ENCODE results near the gene SH3GL2. TPM values are rescaled to one million over a fixed set of nuclear protein-coding genes. Genes with fewer than 3 reads are reported as not detected.

The SH3GL2 gene
- polyA plus RNA-seq, 1 donor from 2014 or later: not detected

DNA sequence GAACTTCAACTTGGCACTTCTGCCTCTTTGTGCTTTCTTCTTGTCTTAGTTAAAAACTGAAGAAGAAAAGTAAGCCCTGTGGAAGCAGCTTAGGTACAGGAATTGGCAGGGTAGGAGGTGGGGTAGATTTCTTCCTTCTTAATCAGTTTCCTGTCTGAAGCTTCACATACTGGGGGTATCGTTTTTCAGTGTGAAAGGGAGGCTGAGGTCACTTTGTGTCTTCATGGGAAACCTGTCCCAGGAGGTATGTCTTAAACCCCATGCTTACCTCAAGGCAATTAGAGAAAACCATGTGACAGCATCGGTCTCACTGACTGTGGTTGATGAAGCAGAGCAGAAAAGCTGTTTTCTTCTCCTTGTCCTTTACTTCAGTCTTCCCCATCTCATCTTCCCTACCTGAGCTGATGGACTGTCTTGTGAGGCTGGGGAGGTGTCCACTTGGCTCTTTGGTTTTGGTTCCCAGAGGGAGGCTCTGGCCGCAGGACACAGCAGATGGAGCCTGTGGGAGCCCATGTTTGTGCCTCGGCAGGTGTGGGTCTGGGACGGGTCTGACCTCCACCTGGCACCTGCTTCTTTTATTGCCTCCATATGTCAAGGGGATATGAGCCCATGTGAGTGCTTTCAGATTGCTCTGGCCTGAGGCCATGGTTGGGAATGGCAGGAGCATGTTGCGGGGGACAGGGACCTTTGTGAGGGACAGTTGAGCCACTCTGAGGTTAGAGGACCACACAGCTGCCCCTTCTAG lies 47.0 kb downstream of the SH3GL2 start:
- Mint-ChIP-seq H3K36me3 (no peaks in the 10 kb centered on the region), H3K27ac (no peak overlapping the region), H3K4me1 (no peaks in the 10 kb centered on the region), H3K9me3 (peaks cover 0 to 10% (median 3%) of the 10 kb centered on the region in 3 donors), H3K4me3 (no peak overlapping the region), H3K27me3 (no peaks in the 10 kb centered on the region)

DNA sequence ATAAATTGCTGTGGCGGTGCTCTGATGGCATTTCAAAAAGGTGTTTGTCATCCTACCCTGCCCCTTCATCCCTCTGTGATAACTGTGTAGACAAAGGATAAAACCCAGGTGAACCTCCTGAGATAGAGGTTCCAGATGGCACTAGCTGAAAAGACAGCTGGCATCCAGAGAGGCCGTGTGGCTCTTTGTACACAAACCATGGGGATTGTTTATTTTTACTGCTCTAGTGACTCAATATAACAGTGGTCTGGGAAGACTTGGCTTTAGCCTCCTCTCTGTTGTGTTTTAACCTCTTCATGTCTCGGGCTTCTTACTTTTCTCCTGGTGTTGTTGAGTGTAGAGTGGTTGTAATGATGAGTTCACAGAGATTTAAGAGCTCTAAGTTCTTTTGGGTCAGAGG lies 48.8 kb downstream of the SH3GL2 start:
- Mint-ChIP-seq H3K27ac (no peak overlapping the region), H3K27me3 (no peaks in the 10 kb centered on the region), H3K4me1 (no peaks in the 10 kb centered on the region), H3K36me3 (no peaks in the 10 kb centered on the region), H3K9me3 (peaks cover 0 to 10% (median 3%) of the 10 kb centered on the region in 3 donors), H3K4me3 (no peak overlapping the region)

DNA sequence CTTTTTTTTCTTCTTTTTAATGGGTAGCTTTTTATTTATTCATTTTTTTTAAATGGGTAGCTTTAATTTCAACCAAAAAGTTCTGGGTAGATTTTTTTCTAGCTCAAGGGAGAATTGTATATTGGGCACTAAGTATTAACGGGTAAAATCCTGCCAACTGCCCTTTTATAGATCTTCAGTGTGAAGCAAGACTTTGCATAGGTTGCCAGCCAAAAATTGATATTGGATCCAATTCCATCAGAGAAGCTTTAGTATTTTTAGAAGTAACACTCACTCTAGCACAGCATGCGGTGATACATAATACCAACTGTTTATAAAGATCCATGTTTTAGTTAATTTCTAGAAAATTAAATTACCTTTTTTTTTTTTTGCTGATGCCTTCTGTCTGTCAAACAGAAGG lies 49.8 kb downstream of the SH3GL2 start:
- no peak overlapping the region for H3K4me3 Mint-ChIP-seq
- H3K27ac Mint-ChIP-seq: no peak overlapping the region
- no peaks in the 10 kb centered on the region for H3K36me3 Mint-ChIP-seq
- no peaks in the 10 kb centered on the region for H3K4me1 Mint-ChIP-seq
- H3K9me3 Mint-ChIP-seq: peaks cover 0 to 10% (median 1%) of the 10 kb centered on the region in 3 donors
- no peaks in the 10 kb centered on the region for H3K27me3 Mint-ChIP-seq

DNA sequence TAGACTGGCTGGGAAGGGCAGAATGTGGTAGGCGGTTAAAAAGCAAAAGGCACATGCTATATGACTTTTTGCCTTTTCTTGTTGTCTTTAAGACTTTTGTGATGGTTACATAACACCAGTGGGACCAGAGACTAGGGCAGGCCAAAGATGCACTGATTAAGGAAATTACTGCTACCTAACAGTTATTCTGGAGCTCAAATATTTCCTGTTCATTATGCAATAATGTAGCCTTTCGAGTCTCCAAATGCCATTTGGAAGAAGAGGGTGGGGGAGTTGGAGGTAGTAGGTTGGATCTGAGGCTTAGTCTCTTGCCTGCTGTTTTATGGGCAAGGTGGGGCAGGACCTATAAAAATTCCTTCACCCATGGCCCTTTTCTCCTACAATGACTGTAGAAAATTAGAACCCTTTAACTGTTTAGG lies 51.7 kb downstream of the SH3GL2 start:
- H3K4me3 Mint-ChIP-seq: no peak overlapping the region
- H3K9me3 Mint-ChIP-seq: peaks cover 0 to 14% (median 1%) of the 10 kb centered on the region in 3 donors

DNA sequence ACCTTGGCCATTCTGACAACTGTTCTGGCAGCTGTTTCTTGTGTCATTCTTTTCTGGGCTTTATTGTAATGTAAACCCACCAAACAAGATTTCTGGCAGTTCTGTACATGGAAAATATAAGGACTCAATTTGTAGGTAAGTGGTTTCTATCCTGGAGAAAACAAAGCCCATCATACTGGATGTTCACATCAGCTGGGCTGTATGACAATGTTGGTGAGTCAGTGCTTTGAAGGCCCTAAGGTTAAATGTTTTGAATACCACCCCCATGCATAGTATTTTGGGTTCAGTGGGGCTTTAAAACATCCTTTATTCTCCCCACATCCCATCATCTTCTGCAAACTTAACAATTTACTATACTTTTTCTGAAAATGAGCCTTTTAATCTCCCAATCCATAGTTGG lies 52.5 kb downstream of the SH3GL2 start:
- H3K4me3 Mint-ChIP-seq: no peak overlapping the region
- no peaks in the 10 kb centered on the region for H3K27me3 Mint-ChIP-seq
- H3K4me1 Mint-ChIP-seq: no peaks in the 10 kb centered on the region
- no peaks in the 10 kb centered on the region for H3K36me3 Mint-ChIP-seq
- H3K27ac Mint-ChIP-seq: no peak overlapping the region
- H3K9me3 Mint-ChIP-seq: peaks cover 0 to 14% (median 1%) of the 10 kb centered on the region in 3 donors

More for the DNA sequence above, 51.7 kb downstream of the SH3GL2 start:
- Mint-ChIP-seq H3K36me3 (no peaks in the 10 kb centered on the region), H3K4me1 (no peaks in the 10 kb centered on the region), H3K27me3 (no peaks in the 10 kb centered on the region), H3K27ac (no peak overlapping the region)

DNA sequence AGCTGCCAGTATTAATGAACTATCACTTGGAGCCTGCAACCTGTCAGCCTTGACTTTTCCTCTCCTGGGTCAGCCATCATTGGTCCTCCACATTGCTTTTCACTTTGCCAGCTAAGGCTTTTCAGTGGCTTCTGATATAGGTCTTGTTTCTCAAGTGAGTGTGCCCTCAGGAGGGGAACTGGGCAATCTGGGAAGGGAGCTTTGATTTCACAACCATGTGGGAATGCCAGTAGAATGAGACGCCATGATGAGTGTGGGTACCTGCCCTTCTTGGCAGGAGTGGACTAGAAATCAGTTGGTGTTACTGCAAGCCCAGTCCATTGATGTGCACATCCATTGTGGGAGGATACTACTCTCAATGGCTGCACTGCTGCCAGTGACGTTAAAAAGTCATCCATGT lies 54.1 kb downstream of the SH3GL2 start:
- H3K27me3 Mint-ChIP-seq: no peaks in the 10 kb centered on the region
- H3K4me1 Mint-ChIP-seq: no peaks in the 10 kb centered on the region
- H3K27ac Mint-ChIP-seq: no peak overlapping the region
- H3K9me3 Mint-ChIP-seq: peaks cover 0 to 11% (median 2%) of the 10 kb centered on the region in 3 donors
- H3K4me3 Mint-ChIP-seq: no peak overlapping the region
- H3K36me3 Mint-ChIP-seq: no peaks in the 10 kb centered on the region

DNA sequence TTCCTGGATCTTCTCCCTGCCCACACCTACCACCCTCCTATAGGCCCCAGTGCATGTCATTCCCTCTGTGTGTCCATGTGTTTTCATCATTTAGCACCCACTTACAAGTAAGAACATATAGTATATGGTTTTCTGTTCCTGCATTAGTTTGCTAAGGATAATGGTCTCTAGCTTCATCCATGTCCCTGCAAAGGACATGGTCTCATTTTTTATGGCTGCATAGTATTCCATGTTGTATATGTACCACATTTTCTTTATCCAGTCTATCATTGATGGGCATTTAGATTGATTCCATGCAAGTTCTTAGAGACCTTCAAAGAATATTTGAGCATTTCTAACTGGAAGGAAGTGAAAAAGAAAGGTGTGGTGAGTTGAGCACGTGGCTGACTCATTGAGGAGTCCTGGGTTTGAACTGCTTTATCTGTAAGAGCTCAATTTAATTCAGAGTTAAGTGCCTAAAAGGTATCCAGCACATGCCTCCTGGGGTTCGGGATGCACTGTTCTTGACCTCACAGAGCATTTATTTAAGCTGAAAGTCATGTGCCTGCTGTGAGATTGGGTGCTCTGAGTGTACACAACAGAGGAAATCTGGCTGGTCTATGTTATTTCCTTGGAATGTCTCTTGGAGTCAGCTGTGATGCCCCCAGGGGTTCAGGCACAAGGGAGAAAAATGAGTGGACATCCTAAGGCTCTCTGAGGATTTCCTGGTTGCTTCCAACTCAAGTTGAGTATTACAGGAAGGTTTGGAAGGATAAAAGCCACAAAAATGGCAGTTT lies 56.4 kb downstream of the SH3GL2 start:
- H3K36me3 Mint-ChIP-seq: no peaks in the 10 kb centered on the region

DNA sequence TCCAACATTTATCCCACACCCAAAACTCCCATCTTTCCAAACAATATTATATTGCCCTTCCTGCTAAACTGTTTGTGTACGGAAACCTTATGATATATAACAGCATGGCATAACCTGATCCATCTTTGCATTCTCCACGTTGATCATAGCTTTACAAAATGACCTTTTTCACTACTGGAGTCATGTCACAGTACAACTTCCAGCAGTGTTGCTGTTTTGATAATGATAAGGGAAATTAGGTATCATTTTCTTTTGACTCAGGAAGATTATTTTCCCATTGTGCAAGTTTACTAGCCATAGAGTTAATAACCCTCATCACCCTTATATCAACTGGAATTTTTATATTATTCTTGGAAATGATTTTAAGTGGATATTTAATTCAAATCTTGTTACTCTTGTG lies 57.5 kb downstream of the SH3GL2 start:
- no peak overlapping the region for H3K27ac Mint-ChIP-seq
- H3K4me1 Mint-ChIP-seq: no peaks in the 10 kb centered on the region
- no peaks in the 10 kb centered on the region for H3K27me3 Mint-ChIP-seq
- no peak overlapping the region for H3K4me3 Mint-ChIP-seq
- H3K9me3 Mint-ChIP-seq: peaks cover 0 to 7% (median 5%) of the 10 kb centered on the region in 3 donors
- no peaks in the 10 kb centered on the region for H3K36me3 Mint-ChIP-seq

More for the DNA sequence above, 56.4 kb downstream of the SH3GL2 start:
- H3K27me3 Mint-ChIP-seq: no peaks in the 10 kb centered on the region
- no peaks in the 10 kb centered on the region for H3K4me1 Mint-ChIP-seq
- H3K27ac Mint-ChIP-seq: no peak overlapping the region
- no peak overlapping the region for H3K4me3 Mint-ChIP-seq
- H3K9me3 Mint-ChIP-seq: peaks cover 0 to 9% (median 5%) of the 10 kb centered on the region in 3 donors

DNA sequence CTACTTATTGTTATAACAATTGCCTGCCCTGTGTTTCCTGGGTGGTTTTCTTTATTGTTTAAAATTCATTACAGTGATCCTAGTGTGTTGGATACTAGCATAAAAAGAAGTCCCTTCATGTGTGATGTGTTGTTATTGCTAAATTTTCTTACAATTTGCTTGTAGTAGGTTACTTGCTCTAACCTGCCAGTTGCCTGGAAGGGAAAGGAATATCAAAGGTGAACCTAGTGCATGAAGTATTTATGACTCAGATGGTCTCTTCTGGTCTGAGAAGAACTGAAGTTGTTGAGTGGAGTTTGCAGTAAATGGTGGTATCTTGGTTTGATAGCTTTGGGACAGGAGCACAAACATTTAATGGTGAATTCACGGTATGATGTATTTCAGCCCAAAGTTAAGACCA lies 58.0 kb downstream of the SH3GL2 start:
- Mint-ChIP-seq H3K4me3 (no peak overlapping the region), H3K36me3 (no peaks in the 10 kb centered on the region), H3K27me3 (no peaks in the 10 kb centered on the region), H3K9me3 (peaks cover 0 to 7% (median 5%) of the 10 kb centered on the region in 3 donors), H3K4me1 (no peaks in the 10 kb centered on the region), H3K27ac (no peak overlapping the region)

DNA sequence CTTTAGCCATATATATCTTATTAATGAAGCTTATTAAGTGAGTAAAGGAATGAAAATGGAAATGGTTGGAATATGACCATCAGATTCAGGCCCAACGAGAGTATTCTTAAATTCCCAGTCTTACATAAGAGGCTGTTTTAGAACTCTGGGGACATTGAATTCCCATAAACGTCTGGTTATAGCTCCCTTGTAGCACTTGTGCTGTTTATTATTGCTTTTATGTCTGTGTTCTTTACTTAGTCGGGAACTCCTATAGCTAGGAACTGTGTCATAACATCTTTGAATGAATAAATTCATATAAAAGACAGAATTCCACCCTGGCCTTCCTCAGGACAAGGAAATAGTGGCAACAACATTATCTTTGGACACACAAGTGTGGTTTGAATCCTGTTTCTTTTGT lies 58.4 kb downstream of the SH3GL2 start:
- no peaks in the 10 kb centered on the region for H3K4me1 Mint-ChIP-seq
- no peaks in the 10 kb centered on the region for H3K36me3 Mint-ChIP-seq

DNA sequence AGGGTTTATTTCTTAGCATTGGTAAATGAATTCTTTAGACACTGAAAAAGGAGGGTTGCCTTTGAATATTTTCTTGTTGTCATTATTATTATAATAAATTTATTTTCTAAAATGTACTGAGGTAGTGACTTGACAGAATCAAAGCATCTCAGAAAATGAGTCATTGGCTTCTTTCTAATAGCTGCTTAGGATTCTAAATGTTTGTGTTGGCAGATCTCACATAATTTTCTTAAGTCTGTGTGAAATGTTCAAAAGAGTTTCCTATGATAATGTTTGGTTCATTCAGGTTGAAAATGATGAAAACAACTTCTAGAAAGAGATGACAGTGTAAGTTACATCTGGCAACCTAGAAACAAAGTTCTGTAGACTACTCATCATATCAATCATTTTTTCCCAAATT lies 69.7 kb downstream of the SH3GL2 start:
- Mint-ChIP-seq H3K4me3 (no peak overlapping the region), H3K9me3 (peaks cover 2 to 12% (median 4%) of the 10 kb centered on the region in 3 donors), H3K36me3 (peaks cover 2% of the 10 kb centered on the region), H3K4me1 (peaks cover 0 to 2% (median 0%) of the 10 kb centered on the region in 3 donors), H3K27ac (no peak overlapping the region), H3K27me3 (no peaks in the 10 kb centered on the region)

More for the DNA sequence above, 58.4 kb downstream of the SH3GL2 start:
- no peaks in the 10 kb centered on the region for H3K27me3 Mint-ChIP-seq
- H3K27ac Mint-ChIP-seq: no peak overlapping the region
- H3K9me3 Mint-ChIP-seq: peaks cover 0 to 11% (median 5%) of the 10 kb centered on the region in 3 donors
- H3K4me3 Mint-ChIP-seq: no peak overlapping the region

DNA sequence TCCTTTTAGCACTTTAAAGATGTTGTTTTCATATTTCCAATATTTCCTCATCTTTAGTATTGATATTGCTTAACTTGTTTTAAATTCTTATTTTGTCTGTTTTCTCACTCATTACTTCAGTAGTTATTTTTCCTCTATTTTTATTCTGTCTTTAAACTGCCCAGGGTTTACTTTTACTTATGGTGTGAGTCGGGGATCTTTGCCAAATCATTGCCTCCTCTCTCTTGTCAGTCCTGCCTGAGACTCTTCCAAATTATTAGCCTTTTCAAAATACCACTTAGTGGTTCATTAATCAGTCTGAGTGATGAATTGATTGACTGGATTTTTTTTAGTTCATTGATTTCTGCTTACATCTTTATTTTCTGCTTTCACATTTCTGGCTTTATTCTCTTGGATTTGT lies 72.9 kb downstream of the SH3GL2 start:
- Mint-ChIP-seq H3K36me3 (no peaks in the 10 kb centered on the region), H3K4me3 (no peak overlapping the region), H3K27me3 (no peaks in the 10 kb centered on the region), H3K4me1 (no peaks in the 10 kb centered on the region), H3K27ac (no peak overlapping the region), H3K9me3 (peaks cover 0 to 2% (median 0%) of the 10 kb centered on the region in 3 donors)

DNA sequence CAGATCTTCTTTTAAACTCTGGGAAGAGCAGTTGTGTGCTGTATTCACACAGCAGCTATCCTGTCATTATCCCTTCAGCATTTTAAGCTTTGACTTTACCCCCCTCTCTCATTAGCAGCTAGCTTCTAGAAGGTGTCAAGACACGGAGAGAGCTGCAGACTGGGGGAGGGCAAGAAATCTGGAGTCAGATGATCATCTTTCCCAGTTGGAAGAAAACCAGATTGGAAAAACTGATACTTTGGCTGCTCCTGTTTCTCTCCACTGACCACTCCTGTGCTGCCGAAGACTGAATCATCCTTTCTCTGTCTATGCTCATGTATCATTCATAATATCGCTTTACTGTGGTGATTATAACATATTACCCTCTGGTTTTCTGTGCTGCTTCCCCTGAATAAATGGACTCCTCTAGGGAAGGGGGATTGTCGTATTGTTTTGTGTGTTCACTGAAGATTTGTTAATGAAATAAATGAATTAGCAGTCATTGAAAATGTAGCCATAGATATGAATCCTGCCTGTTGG lies 75.1 kb downstream of the SH3GL2 start:
- Mint-ChIP-seq H3K27ac (no peak overlapping the region), H3K27me3 (no peaks in the 10 kb centered on the region), H3K4me3 (no peak overlapping the region), H3K36me3 (no peaks in the 10 kb centered on the region), H3K4me1 (no peaks in the 10 kb centered on the region), H3K9me3 (no peaks in the 10 kb centered on the region)

DNA sequence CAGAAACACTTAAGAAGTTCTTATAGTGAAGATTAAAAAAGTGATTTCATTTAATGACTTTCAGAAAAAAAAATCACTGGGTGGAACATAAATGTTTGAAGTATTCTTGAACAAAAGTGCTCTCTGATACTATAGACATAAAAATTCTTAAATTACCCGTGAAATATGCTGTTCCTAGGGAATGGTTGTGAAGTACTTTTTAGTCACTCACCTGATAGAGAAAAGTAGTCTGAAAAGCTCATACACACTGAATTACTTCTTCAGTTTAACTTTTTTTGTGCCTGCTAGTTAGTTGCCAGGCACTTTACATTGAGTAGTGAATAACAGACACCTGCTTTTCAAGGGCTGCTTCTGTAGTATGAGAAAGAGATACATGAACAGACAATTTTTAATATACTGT lies 78.0 kb downstream of the SH3GL2 start:
- H3K4me3 Mint-ChIP-seq: no peak overlapping the region
- no peak overlapping the region for H3K27ac Mint-ChIP-seq
- no peaks in the 10 kb centered on the region for H3K36me3 Mint-ChIP-seq
- H3K4me1 Mint-ChIP-seq: no peaks in the 10 kb centered on the region
- no peaks in the 10 kb centered on the region for H3K27me3 Mint-ChIP-seq
- H3K9me3 Mint-ChIP-seq: peaks cover 0 to 2% (median 0%) of the 10 kb centered on the region in 3 donors

DNA sequence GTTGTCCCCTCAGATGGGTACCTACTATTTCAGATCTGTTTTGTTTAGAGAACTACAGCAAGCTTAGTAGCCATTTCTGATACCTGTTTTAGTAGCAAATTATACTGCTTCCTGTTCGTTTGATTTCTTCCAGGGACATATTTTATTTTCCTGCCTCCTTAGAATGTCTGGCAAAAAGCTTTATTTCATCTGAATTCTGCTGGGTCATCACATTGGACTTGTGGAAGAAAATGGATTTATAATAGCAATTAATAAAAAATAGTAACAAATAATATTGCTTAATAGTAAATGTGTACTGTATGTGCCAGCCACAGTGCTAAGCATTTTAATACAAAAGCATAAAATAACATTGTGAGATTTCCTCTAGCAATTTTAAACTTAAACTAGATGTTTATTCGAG lies 79.4 kb downstream of the SH3GL2 start:
- H3K9me3 Mint-ChIP-seq: peaks cover 0 to 2% (median 0%) of the 10 kb centered on the region in 3 donors

More for the DNA sequence above, 79.4 kb downstream of the SH3GL2 start:
- H3K27me3 Mint-ChIP-seq: no peaks in the 10 kb centered on the region
- H3K36me3 Mint-ChIP-seq: no peaks in the 10 kb centered on the region
- no peak overlapping the region for H3K27ac Mint-ChIP-seq
- no peaks in the 10 kb centered on the region for H3K4me1 Mint-ChIP-seq
- no peak overlapping the region for H3K4me3 Mint-ChIP-seq

All from IgD-negative memory B cell (primary cell).